ENCODE results near the gene CNIH3.

CNIH3 gene

GRCh38 chr1:224743608-224744164, 127.6 kb downstream of the CNIH3 start (continued):
- TF ChIP-seq POU6F1 (CRISPR knock-in tag; IDR thresholded peaks at IDR 0.05; ENCODE audit: borderline replicate concordance, low read depth) (no peak), GLIS3 (CRISPR knock-in tag; IDR thresholded peaks at IDR 0.05) (no peak), TOX (CRISPR knock-in tag; IDR thresholded peaks at IDR 0.05; ENCODE audit: borderline replicate concordance) (no peak), ISL1 (CRISPR knock-in tag; IDR thresholded peaks at IDR 0.05) (no peak)

GRCh38 chr1:224744521-224744920, 128.4 kb downstream of the CNIH3 start:
- TF ChIP-seq TSHZ2 (CRISPR knock-in tag; IDR thresholded peaks at IDR 0.05) = no peak
- no peak for TF ChIP-seq POU6F1 (CRISPR knock-in tag; IDR thresholded peaks at IDR 0.05; ENCODE audit: borderline replicate concordance, low read depth)
- ATAC-seq = no peak

GRCh38 chr1:224745394-224745793, 129.3 kb downstream of the CNIH3 start:
- no peak for TF ChIP-seq ZNF70 (CRISPR knock-in tag; IDR thresholded peaks at IDR 0.05)
- no peak for TF ChIP-seq TCF4 (CRISPR knock-in tag; IDR thresholded peaks at IDR 0.05; ENCODE audit: borderline replicate concordance)
- TF ChIP-seq ZFP3 (CRISPR knock-in tag; IDR thresholded peaks at IDR 0.05) = no peak
- no peak for TF ChIP-seq SNAI2 (CRISPR knock-in tag; IDR thresholded peaks at IDR 0.05)
- no peak for TF ChIP-seq ZFP30 (CRISPR knock-in tag; IDR thresholded peaks at IDR 0.05)
- no peak for TF ChIP-seq ISL1 (CRISPR knock-in tag; IDR thresholded peaks at IDR 0.05)
- no peak for ATAC-seq

GRCh38 chr1:224745924-224746323, 129.8 kb downstream of the CNIH3 start:
- TF ChIP-seq ARNTL (CRISPR knock-in tag; IDR thresholded peaks at IDR 0.05; ENCODE audit: borderline replicate concordance, low read depth) (no peak), RARB (CRISPR knock-in tag; IDR thresholded peaks at IDR 0.05) (no peak), TOX (CRISPR knock-in tag; IDR thresholded peaks at IDR 0.05; ENCODE audit: borderline replicate concordance) (no peak), PPARA (CRISPR knock-in tag; IDR thresholded peaks at IDR 0.05; ENCODE audit: borderline replicate concordance) (no peak), CSRNP3 (CRISPR knock-in tag; IDR thresholded peaks at IDR 0.05) (no peak), CREB5 (CRISPR knock-in tag; IDR thresholded peaks at IDR 0.05; ENCODE audit: low read depth) (no peak), POU6F1 (CRISPR knock-in tag; IDR thresholded peaks at IDR 0.05; ENCODE audit: borderline replicate concordance, low read depth) (no peak)
- ATAC-seq = no peak

All from SK-N-SH treated with all-trans-retinoic acid at 6 μM for 48 hours (cell line).